Measurements from ENCODE around the gene ALDH1B1.

The ALDH1B1 gene

DNA sequence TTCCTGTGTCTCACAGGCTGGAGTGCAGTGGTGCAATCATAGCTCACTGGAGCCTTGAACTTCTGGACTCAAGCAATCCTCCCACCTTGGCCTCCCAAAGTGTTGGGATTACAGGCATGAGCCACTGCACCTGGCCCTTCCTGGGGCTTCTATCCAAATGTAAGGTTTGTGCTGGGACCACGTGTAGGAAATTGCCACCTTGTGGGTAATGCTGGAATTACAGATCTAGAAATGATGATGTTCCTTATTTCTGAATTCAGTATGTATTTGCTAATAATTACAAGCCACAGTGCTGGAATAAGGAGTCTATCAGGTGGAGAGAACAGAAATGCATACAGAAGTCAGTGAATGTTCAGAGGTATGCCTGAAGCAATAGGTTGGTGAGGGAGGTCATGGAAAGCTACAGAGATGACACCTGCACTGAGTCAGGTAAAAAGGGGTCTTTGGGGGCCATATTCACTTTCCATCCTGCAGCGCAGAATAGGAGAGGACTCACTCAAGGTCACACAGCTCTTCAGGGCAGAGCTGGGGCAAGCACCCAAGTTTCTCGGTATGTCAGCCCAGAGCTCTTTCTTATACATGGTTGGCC is 40.5 kb downstream of the ALDH1B1 start:
- in situ Hi-C loops (cut with MboI; ENCODE audit: low sequenced_read_pairs), result loop anchor here (25.0 kb wide), 1 partner anchor 96 kb away; no protein-coding TSS in a partner anchor

DNA sequence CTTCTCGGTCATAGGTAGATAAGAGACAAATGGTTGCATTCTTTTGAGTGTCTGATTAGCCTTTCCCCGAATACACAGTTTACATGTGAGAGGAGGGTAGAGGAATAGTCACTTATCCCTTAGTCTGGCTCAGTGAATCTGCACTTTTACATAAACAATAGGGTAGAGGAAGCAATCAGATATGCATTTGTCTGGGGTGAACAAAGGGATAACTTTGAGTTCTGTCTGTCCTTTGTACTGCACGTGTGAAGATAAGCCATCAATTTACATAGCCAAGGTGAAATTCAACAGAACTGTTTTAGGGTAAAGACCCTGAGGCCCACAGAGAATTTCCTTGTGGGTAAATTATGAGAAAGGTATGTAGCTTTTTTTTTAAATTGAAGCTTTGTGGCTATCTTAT is 41.9 kb downstream of the ALDH1B1 start:
- in situ Hi-C loops (cut with MboI; ENCODE audit: low sequenced_read_pairs), result loop anchor here (25.0 kb wide), 1 partner anchor 97 kb away; no protein-coding TSS in a partner anchor

DNA sequence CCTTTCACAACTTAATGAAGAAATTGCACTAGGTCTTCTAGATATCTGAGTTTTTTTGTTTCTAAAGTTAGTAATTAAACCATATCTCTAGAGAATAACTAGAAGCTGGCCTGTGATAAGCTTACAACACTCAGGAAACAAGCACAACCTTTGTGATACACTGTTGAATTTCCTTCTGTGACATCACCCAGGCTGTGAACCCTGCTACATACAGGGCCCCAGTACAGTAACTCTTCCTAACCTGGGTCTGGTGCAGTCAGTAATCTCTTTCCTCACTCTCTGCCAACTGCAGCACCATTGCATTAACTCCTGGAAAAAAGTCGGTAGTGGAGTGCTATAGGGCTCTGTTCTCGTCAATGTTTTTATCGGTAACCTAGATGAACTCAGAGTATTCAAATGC is 42.4 kb downstream of the ALDH1B1 start:
- in situ Hi-C loops (cut with MboI; ENCODE audit: low sequenced_read_pairs), result loop anchor here (25.0 kb wide), 1 partner anchor 98 kb away; no protein-coding TSS in a partner anchor

DNA sequence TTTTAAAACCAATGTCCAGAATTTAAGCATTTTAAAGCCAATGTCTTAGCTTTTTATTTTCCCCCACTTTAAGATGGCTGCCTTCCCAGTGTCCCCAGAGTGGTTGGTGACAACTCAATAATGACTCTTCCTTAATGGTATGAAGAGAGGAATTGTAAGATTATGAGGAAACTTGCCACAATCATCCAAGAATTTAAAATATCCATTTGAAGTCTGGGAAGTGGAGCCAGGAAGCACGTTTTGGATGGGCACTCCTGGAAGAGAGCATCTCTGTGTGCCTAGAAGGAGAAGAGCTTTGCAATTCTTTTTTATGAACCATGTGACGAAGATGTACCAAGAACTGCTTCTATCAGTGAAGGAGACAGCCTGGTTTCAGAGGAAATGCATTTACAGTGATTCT is 43.0 kb downstream of the ALDH1B1 start:
- in situ Hi-C loops (cut with MboI; ENCODE audit: low sequenced_read_pairs), result loop anchor here (25.0 kb wide), 1 partner anchor 98 kb away; no protein-coding TSS in a partner anchor

DNA sequence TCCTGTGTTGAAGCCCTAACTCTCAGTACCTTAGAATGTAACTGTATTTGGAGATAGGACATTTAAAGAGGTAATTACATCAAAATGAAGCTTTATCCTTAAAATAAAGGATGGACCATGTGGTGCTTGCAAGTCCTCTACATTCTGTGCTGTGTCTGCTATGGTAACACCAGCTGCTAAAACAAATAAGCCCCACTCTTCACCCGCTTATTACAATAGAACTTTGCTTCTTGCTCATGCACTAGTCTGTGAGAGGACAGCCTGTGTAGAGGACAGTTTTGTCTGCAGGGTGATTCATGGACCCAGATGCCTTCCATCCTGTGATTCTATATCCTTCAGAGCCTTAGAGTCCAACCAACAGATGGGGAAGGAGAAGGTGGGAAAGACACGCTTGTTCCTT is 44.2 kb downstream of the ALDH1B1 start:
- in situ Hi-C loops (cut with MboI; ENCODE audit: low sequenced_read_pairs), result loop anchor here (25.0 kb wide), 1 partner anchor 99 kb away; no protein-coding TSS in a partner anchor

DNA sequence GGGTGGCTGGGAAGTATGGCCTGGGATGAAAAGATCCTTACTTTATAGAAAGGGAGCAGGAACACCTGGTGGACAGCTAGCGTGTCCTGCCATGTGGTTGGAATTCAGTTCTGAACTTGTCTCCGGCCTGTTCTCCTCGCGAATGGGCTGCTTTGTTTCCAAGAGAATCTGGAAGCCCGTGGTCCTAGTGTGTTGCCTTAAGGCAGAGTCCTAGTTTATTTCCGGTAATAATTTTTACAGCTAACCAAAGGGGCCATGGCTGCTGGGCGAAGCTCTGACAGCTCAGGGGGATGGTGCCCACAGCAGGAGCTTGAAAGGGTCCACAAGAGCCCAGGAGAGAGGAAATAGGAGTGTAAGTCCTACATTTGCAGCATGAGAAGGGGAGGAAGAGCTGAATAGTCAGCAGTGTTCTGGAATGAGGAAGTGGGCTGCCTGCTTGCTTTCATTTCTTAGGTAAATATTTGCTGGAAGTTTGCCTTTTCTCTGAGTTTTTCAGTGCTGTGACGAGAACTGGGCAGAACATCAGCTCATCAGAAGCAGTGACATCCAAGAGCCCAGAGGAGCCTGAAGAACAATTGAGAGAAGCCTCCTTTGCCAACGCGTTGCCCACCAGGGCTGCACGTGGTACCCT is 44.8 kb downstream of the ALDH1B1 start:
- in situ Hi-C loops (cut with MboI; ENCODE audit: low sequenced_read_pairs), result loop anchor here (25.0 kb wide), 1 partner anchor 100 kb away; no protein-coding TSS in a partner anchor

DNA sequence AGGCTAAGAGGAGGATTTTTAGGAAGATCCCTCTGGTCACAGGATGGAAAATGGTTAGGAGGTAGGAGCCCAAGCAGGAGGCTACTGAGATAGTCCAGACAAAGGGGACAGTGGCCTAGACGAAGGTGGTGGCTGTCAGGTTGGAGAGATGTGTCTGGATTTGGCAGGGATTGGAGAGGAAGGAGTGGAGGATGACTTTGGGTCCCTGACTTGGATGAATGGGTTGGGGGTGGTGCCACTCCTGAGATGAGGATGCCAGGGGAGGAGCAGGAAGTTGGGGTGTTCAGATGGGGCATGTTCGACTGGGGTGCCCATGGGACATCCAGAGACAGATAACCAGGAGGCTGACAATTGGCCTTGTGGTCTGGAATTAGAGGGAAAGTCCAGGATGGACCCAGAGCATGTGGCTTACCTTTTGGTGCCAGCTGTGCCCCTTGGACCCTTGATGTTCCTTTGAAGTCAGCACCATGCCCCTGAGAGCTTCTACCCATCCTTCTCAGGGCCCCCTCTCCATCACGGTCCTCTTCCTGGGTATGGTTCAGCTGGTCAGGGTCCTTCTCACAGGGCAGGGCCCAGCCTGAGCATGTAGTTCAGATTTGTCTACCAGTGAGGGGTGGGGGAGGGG is 46.9 kb downstream of the ALDH1B1 start:
- in situ Hi-C loops (cut with MboI; ENCODE audit: low sequenced_read_pairs), result loop anchor here (25.0 kb wide), 1 partner anchor 102 kb away; no protein-coding TSS in a partner anchor

DNA sequence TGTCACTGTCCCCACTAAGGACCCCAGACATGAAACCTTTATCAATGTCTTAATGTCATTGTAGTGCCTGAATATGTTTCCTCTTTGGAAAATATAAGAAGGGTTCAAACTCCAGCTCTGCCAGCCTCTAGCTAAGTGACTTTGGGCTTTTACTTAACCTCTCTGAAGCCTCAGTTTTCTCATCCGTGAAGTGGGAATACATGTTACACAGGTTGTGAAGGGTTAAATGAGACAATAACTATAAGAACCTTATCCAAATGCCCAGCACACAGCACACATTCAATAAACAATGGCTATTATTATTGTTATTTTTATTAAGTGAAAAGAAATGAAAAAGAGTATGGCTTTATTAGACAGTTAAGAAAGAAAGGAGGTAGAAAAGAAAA is 47.4 kb downstream of the ALDH1B1 start:
- in situ Hi-C loops (cut with MboI; ENCODE audit: low sequenced_read_pairs), result loop anchor here (25.0 kb wide), 1 partner anchor 103 kb away; no protein-coding TSS in a partner anchor

DNA sequence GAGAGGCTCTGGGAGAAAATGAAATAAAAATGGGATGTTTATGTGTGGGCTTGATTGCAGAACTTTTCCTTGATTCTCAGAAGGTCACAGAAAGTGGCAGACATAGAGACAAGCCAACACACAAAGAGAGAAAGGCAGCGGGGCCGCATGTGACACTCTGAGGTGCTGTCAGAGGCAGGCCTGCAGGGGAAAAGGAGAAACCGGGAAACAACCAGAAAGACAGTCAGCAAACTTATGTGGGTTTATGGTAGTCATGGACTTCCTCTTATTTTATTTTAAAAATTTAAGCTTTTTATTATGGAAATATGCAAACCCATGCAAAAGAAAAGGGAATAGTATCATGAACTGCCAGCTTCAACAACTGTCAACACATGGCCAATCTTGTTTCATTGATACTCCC is 48.0 kb downstream of the ALDH1B1 start:
- in situ Hi-C loops (cut with MboI; ENCODE audit: low sequenced_read_pairs), result loop anchor here (25.0 kb wide), 1 partner anchor 103 kb away; no protein-coding TSS in a partner anchor

DNA sequence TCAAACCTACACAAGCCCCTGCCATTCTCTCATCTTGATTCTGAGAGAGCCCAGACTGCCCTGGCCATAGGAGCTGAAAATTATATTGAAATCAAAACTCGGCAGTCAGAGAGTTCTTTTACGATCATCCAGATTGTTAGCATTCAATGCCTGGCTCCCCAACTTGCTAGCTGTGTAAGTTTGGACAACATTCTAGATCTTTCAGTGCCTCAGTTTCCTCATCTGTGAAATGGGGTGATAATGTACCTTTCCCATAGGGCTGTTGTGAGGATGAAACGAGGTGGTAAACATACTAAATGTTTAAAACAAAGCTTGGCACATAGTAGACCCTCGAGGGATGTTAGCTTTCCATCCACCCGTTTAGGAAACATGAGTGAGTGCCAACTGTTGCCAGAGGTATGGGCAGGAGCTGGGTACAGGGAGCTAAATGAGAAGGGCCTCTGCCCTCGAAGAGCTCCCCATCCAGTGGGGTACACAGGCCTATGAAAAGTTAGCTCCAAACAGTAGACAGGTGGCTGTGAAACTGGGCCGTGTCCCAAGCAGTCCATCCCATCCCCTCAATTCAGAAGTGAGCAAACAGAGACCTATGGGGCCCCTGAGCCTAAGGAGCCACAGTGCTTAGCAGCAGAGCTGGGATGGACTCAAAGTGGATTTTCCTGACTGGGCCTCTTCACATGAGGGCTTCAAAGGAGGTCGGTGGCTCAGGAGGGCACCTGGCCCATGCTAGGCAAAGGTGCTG is 49.0 kb downstream of the ALDH1B1 start:
- in situ Hi-C loops (cut with MboI; ENCODE audit: low sequenced_read_pairs), result loop anchor here (25.0 kb wide), 1 partner anchor 104 kb away; no protein-coding TSS in a partner anchor

DNA sequence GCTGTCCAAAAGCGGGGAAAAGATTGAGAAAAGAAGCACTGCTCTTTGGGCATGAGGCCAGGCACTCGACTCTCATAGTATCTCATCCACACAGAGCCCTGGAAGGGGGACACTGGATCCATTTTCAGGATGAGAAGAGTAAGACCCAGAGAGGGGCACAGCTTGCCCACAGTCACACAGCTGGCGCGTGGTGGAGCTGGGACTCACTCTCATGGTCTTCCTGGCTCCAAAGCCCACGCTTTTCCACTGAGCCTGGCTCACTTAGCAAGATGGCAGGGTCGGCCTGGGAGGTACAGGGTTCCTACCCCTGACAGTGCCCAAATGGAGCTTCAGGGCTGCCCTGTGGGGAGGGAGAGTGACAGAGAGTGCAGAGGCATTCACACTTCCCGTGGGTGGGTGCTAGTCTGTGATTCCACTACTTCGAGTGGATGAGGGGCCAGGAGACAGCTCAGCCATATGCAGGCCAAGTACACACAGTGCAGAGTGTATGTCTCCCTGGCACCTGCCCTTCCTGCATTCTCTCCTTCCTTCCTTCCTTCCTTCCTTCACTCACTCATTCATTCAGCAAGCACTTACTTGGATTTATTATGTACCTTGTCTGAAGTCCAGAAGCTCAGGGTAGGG is 50.1 kb downstream of the ALDH1B1 start:
- in situ Hi-C loops (cut with MboI; ENCODE audit: low sequenced_read_pairs), result loop anchor here (25.0 kb wide), 1 partner anchor 105 kb away; no protein-coding TSS in a partner anchor

DNA sequence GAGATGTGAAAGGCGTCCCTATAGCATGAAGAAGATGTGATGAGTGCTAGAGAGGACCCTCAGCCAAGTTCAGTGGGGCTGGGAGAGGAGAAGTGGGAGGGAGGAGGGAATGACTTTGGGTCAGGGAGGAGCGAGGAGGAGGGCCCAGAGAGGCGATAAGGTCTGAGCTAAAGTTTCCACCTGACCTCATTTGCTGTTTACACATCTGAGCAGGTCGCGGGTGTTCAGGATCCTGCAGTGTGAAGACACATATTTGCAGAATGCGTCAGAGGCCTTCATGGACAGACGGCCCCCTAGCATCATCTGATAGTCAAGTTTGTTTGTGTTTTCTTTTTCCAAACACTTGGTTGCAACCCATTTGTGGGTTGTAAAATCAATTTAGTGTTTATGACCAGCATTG is 50.7 kb downstream of the ALDH1B1 start:
- in situ Hi-C loops (cut with MboI; ENCODE audit: low sequenced_read_pairs), result loop anchor here (25.0 kb wide), 1 partner anchor 106 kb away; no protein-coding TSS in a partner anchor

DNA sequence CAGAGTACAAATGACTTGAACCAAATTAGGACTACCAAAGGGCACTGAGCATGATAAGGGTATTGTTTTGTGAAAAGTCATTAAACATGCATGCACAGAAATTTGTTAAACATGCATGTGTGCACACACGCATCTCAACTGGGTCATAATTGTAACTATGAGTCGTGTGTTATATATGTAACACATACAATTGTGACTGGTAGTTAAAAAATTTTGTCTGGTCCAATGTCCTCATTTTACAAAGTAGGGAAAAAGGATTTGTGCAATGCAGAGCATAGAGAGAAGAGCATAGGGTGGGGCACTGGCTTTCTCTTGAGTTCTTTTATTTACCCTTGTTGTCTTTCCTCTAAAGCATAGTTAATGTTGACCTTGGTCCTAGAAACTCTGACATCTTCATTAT is 51.1 kb downstream of the ALDH1B1 start:
- in situ Hi-C loops (cut with MboI; ENCODE audit: low sequenced_read_pairs), result loop anchor here (25.0 kb wide), 1 partner anchor 106 kb away; no protein-coding TSS in a partner anchor

DNA sequence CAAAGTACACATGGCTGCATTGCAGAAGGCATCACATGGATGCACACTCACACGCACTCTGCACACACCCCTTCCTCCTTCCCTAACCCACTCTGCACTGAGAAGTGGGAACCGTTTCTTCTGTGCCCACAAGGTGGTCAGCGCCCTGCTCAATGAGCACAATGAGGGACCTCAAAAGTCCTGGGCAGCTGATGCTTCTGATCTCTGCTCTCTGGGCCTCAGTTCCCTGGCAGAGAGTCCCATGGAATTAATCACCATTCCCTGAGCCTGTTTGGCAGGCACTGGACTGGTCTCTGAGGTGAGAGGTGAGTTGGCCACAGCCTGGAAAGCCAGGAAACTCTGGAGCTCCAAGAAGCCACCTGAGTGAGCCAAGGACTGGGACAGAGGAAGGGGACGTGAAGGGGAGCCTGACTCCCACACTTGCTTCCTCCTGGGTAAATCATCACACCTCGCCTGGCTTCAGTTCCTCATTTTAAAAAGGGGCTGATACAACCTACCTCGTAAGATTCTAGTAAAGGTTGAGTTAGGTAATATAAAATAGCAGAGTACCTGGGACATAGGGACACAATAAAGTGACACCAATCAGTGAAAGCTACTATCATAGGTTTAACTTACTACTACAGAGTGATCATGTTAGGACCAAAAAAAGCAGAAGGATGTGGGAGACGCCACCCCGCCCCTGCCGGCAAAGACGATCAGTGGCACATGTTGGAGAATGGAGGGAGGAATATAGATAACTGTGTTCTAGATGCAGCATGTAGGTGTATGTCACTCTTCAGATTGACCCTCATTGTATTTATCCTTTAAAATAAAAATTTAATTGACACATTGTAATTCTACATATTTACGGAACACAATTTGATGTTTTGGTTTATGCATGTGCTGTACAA is 52.9 kb downstream of the ALDH1B1 start:
- in situ Hi-C loops (cut with MboI; ENCODE audit: low sequenced_read_pairs), result loop anchor here (25.0 kb wide), 1 partner anchor 108 kb away; no protein-coding TSS in a partner anchor

DNA sequence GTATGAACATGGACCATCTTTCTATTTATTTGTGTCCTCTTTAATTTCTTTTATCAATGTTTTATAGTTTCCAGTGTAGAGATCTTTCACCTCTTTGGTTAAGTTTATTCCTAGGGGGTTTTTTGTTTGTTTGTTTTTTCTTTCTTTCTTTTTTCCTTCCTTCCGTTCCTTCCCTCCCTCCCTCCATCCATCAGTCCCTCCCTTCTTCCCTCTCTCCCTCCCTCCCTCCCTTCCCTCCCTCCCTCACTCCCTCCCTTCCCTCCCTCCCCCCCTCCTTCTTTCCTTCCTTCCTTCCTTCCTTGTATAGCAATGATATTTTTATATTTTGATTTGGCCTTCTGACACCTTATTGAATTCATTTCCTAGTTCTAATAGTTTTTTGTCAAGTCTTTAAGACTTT is 55.2 kb downstream of the ALDH1B1 start:
- in situ Hi-C loops (cut with MboI; ENCODE audit: low sequenced_read_pairs), result loop anchor here (25.0 kb wide), 1 partner anchor 110 kb away; no protein-coding TSS in a partner anchor
